ENCODE data around the gene NOP10. TPM values are rescaled to one million over a fixed set of nuclear protein-coding genes. Genes with fewer than 3 reads are reported as not detected.

NOP10 gene
- total and polyA plus RNA-seq, 2 experiments from 2014 or later, result 110 to 307 TPM

DNA sequence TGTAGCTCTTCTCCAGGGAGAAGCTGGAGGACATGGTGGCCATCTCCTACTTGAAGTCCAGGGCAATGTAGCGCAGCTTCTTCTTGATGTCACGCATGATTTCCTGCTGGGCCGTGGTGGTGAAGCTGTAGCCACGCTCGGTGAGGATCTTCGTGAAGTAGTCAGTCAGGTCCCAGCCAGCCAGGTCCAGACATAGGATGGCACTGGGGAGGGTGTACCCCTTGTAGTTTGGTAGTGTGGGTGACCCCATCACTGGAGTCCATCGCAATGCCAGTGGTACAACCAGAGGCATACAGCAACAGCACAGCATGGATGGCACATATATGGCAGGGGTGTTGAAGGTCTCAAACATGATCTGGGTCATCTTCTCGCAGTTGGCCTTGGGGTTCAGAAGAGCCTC, 31.0 kb upstream of the NOP10 start:
- TF ChIP-seq, protein P1, sequence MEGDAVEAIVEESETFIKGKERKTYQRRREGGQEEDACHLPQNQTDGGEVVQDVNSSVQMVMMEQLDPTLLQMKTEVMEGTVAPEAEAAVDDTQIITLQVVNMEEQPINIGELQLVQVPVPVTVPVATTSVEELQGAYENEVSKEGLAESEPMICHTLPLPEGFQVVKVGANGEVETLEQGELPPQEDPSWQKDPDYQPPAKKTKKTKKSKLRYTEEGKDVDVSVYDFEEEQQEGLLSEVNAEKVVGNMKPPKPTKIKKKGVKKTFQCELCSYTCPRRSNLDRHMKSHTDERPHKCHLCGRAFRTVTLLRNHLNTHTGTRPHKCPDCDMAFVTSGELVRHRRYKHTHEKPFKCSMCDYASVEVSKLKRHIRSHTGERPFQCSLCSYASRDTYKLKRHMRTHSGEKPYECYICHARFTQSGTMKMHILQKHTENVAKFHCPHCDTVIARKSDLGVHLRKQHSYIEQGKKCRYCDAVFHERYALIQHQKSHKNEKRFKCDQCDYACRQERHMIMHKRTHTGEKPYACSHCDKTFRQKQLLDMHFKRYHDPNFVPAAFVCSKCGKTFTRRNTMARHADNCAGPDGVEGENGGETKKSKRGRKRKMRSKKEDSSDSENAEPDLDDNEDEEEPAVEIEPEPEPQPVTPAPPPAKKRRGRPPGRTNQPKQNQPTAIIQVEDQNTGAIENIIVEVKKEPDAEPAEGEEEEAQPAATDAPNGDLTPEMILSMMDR (IDR thresholded peaks at IDR 0.05; ENCODE audit: low read depth, low read length), result no peak
- H3K9me3 ChIP-seq (ENCODE audit: low read depth), result no peaks in the 10 kb centered on the region
- no peaks in the 10 kb centered on the region for H3K27me3 ChIP-seq
- H3K36me3 ChIP-seq, result no peaks in the 10 kb centered on the region
- no peak overlapping the region for H3K4me3 ChIP-seq
- no peak overlapping the region for H3K27ac ChIP-seq
- DNase-seq (ENCODE audit: low read depth in 1 of 2, low spot score in 1 of 2), result no peak
- no peaks in the 10 kb centered on the region for H3K4me1 ChIP-seq (ENCODE audit: low read depth)

DNA sequence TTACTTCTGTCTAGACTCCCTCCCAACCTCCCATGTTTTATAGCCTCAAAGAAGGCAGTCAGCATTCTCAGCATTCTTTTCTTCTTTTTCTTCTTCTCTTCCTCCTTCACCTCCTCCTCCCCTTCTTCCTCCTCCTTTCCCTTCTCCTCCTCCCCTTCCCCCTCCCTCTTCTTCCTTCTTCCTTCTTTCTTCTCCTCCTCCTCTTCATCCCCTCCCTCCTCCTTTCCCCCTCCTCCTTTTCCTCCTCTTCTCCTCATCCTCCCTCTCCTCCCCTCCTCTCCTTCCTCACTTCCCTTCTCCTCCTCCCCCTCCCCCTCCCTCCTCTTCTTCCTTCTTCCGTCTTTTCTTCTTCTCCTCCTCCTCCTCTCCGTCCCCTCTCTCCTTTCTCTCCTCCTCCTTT, 27.7 kb upstream of the NOP10 start:
- TF ChIP-seq, protein P1 (IDR thresholded peaks at IDR 0.05; ENCODE audit: low read depth, low read length), result no peak

DNA sequence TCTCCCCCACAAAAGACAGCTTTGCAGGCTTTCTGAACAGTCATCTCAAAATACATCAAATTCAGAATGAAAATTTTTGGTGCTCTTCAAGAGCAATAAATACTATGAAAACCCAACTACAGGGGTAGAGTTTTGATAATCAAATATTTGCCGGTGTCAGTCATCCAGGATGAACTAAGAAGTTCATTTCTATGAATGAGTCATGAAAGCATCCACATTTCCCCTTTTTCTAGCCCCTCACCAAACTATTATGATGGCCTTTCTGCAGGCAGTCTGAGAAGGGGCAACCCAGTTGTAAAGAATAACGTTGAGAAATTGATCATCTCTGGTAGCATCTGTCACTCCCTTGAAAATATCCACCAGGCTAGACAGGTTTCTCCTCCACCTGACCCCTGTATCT, 27.2 kb upstream of the NOP10 start:
- Histone ChIP-seq H3K4me1 (ENCODE audit: low read depth) (peaks cover 8% of the 10 kb centered on the region), H3K4me3 (no peak overlapping the region), H3K27me3 (no peaks in the 10 kb centered on the region), H3K27ac (no peak overlapping the region), H3K36me3 (no peaks in the 10 kb centered on the region), H3K9me3 (ENCODE audit: low read depth) (no peaks in the 10 kb centered on the region)
- no peak for DNase-seq (ENCODE audit: low read depth in 1 of 2, low spot score in 1 of 2)
- TF ChIP-seq, protein P1 (IDR thresholded peaks at IDR 0.05; ENCODE audit: low read depth, low read length), result no peak

More for the DNA sequence above, 27.7 kb upstream of the NOP10 start:
- H3K4me1 ChIP-seq (ENCODE audit: low read depth), result peaks cover 3% of the 10 kb centered on the region
- H3K4me3 ChIP-seq, result no peak overlapping the region
- DNase-seq (ENCODE audit: low read depth in 1 of 2, low spot score in 1 of 2), result no peak
- H3K9me3 ChIP-seq (ENCODE audit: low read depth), result no peaks in the 10 kb centered on the region
- no peaks in the 10 kb centered on the region for H3K27me3 ChIP-seq
- no peak overlapping the region for H3K27ac ChIP-seq
- H3K36me3 ChIP-seq, result no peaks in the 10 kb centered on the region

DNA sequence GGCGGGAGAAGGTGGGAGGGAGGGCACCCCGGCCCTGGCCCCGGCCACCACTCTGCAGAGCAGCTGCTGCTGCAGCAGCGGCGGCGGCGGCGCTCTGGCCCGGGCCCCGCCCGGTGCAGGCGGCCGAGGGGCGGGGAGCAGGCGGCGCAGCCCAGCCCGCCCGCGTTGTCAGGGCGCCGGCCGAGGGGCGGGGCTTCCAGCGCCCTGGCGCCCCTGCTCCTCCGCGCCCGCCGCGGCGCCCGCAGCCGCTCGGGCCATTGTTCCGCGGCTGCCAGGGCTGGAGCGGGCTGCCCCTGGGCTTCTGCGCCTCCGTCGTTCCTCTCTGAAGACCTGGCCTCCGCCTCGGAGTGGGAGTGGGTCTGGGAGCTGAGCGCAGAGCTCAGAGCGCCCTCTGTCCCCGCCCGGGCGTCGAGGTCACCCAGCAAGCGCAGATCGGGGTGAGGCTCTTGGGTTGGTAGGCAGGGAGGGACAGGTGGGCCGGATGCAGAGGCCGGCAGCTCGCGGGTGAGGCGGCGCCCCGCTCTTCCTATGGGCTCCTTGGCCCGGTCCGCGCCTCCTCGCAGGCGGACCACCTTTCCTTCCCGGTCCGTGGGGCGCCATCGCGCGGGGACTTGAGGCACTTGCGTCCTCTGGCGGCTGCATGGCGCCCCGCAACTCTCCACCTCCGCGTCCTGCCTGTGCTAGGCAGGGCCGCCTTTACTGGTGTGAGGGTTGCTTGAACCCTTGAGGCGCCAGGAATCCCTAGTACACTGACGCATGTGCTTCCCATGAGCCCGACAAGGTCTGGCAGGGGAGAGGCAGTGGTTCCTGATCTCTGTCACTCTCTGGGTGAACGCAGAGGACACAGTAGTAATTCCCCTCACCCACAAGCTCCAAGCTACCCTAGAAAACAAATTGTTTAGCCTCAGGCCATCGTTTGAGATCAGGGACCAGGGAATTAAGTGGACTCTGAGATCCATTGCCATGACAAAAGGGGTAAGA, 24.5 kb upstream of the NOP10 start, which contains the start of gene LPCAT4:
TSS of gene LPCAT4 (minus strand) at position 96 of the 981 bp plus-strand sequence. CDS start 96 bp downstream, outside the sequence.
- peak; percentile 90 to 94 for DNase-seq (ENCODE audit: low read depth in 1 of 2, low spot score in 1 of 2)
- Histone ChIP-seq H3K27me3 (no peaks in the 10 kb centered on the region), H3K27ac (peak within 1 kb of the TSS; percentile 95), H3K4me1 (ENCODE audit: low read depth) (peaks cover 13% of the 10 kb centered on the region), H3K36me3 (peaks cover 3% of the 10 kb centered on the region), H3K9me3 (ENCODE audit: low read depth) (no peaks in the 10 kb centered on the region), H3K4me3 (peak within 1 kb of the TSS; percentile 90)
- TF ChIP-seq, protein P1 (IDR thresholded peaks at IDR 0.05; ENCODE audit: low read depth, low read length), result peak; percentile 89

DNA sequence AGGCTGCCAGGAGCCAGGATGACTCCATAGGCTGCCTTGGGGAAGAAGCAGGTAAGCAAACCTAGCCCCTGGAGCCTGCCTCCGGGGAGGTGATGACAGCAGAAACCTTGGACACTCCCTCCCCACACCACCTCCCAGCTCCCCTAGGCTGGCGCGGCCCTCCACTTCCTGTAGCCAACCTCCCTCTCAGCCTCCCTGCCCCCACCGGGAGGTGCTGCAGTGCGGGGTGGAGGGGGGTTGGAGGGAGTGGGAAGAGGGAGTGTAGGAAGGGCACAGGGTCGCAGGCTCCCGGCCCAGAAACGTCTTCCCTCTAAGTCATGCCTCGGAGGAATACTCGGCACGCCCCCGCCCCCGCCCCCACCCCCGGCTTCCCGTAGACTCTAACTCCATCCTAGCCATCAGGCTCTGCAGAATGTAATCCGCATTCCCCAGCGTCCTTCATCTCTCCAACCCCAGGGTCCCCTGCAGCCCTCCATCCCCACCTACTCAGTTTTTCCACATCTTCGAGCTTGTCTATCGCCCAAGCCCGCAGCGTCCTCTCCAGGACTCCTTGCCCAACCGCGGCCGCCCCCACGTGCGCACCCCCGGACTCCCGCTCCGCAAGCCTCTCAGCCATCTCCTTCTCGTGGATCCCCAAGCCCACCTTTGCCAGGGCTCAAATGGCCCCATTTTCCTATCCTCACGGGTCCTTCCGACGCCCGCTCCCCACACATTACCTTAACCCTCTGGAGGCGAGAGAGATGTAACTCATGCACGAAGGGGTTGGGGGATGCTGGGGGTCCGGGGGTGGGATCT, 23.5 kb upstream of the NOP10 start:
- Histone ChIP-seq H3K9me3 (ENCODE audit: low read depth) (no peaks in the 10 kb centered on the region), H3K27me3 (no peaks in the 10 kb centered on the region), H3K36me3 (peaks cover 3% of the 10 kb centered on the region), H3K4me3 (peak overlapping the region; percentile 90), H3K27ac (peak overlapping the region; percentile 75), H3K4me1 (ENCODE audit: low read depth) (peaks cover 13% of the 10 kb centered on the region)
- DNase-seq (ENCODE audit: low read depth in 1 of 2, low spot score in 1 of 2), result peak; percentile 67 to 90
- TF ChIP-seq, protein P1 (IDR thresholded peaks at IDR 0.05; ENCODE audit: low read depth, low read length), result no peak
